Activated CD4-positive, alpha-beta T cell treated with anti-CD3 and anti-CD28 coated beads, Interleukin-2, amount 10 ng/mL, durations not matched to agents 24 days and 14 days (primary cell): ENCODE measurements around the gene RHOBTB3. TPM values are rescaled to one million over a fixed set of nuclear protein-coding genes. Genes with fewer than 3 reads are reported as not detected.

Source experiments
- DNase-seq: peaks from one replicate; pipeline ENCODE4 v3.0.0; 2022
- H3K27ac Mint-ChIP-seq: one replicate; pipeline ENCODE4 v1.8.0; 2022; ENCODE audit warnings: mild to moderate bottlenecking, mixed read lengths
- H3K27me3 Mint-ChIP-seq: one replicate; pipeline ENCODE4 v1.8.0; 2022; ENCODE audit warnings: mixed read lengths
- H3K36me3 Mint-ChIP-seq: one replicate; pipeline ENCODE4 v1.8.0; 2022; ENCODE audit warnings: low read depth, mild to moderate bottlenecking, mixed read lengths
- H3K4me1 Mint-ChIP-seq: one replicate; pipeline ENCODE4 v1.8.0; 2021; ENCODE audit warnings: mixed read lengths
- H3K4me3 Mint-ChIP-seq: one replicate; pipeline ENCODE4 v1.8.0; 2022; ENCODE audit warnings: mild to moderate bottlenecking, moderate library complexity, mixed read lengths
- H3K9me3 Mint-ChIP-seq: one replicate; pipeline ENCODE4 v1.8.0; 2021; ENCODE audit warnings: mixed read lengths
- intact Hi-C: fragments of 100-400 bp; cut with micrococcal nuclease; formaldehyde crosslinking; loops from one replicate; pipeline ENCODE4 v1.15.1; 2023
- total RNA-seq: library from RNA; stranded (reverse); gene quantifications from 2 replicates; pipeline ENCODE4 v1.2.3, GENCODE V29; 2022

Gene RHOBTB3
- total RNA-seq, 1 donor from 2014 or later: 0.37 TPM

GRCh38 chr5:95798048-95798447 lies 66.9 kb downstream of the RHOBTB3 start:
- Mint-ChIP-seq H3K27me3 (no peaks in the 10 kb centered on the region), H3K4me1 (peaks cover 5% of the 10 kb centered on the region), H3K4me3 (no peak overlapping the region)

DNA sequence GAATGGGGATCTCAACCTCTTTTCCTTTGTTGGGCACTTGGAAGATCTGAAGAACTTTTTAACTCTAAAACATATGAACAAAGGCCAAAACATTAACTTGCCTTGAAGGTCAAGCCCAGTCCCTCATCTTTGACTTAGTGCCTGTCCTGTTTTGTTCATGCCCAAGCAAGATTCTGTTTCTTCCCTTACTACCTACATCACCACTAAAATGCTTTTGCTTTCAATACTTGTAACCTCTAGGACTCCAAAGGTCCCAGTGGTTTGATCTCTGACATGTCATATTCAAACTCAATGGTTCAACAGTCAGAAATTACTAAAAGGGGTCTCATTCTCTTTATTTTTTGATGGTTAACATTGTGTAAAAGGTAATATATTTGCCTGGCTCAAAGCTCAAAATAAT lies 67.4 kb downstream of the RHOBTB3 start:
- Mint-ChIP-seq H3K36me3 (no peaks in the 10 kb centered on the region), H3K4me1 (peaks cover 5% of the 10 kb centered on the region), H3K27ac (no peak overlapping the region), H3K9me3 (no peaks in the 10 kb centered on the region), H3K27me3 (no peaks in the 10 kb centered on the region), H3K4me3 (no peak overlapping the region)
- intact Hi-C loops: no loop called here
- DNase-seq: no peak

More at GRCh38 chr5:95798048-95798447, 66.9 kb downstream of the RHOBTB3 start:
- H3K9me3 Mint-ChIP-seq: no peaks in the 10 kb centered on the region
- H3K36me3 Mint-ChIP-seq: no peaks in the 10 kb centered on the region
- intact Hi-C loops: no loop called here
- H3K27ac Mint-ChIP-seq: no peak overlapping the region
- no peak for DNase-seq

- intact Hi-C loops: no loop called here
- Mint-ChIP-seq H3K27me3 (no peaks in the 10 kb centered on the region), H3K9me3 (no peaks in the 10 kb centered on the region), H3K4me3 (no peak overlapping the region), H3K36me3 (no peaks in the 10 kb centered on the region), H3K27ac (no peak overlapping the region), H3K4me1 (peaks cover 5% of the 10 kb centered on the region)
- DNase-seq: no peak
These were observed 68.2 kb downstream of the RHOBTB3 start for GRCh38 chr5:95799191-95799835.

DNA sequence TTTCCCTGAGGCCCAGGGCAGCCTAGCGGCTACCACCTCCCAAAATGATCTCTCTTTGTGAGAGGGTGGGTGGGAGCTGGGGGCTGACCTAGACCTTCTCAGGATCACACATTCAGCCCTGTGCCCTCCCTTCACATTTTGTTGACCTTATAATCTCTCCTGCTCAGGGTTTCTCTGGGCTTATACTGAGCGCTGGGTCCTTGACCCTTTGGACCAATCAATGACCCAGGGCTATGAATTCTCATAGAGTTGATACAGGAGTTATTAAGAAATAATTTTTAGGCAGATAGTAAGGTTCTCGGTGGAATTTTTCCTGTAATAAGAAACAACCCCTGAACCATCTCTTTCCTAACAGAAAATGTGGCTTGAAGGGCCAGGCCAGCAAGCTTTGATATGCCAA lies 69.4 kb downstream of the RHOBTB3 start:
- no peak for DNase-seq
- Mint-ChIP-seq H3K27ac (no peak overlapping the region), H3K4me3 (no peak overlapping the region), H3K36me3 (no peaks in the 10 kb centered on the region), H3K9me3 (no peaks in the 10 kb centered on the region), H3K4me1 (peaks cover 5% of the 10 kb centered on the region), H3K27me3 (no peaks in the 10 kb centered on the region)
- intact Hi-C loops: no loop called here

GRCh38 chr5:95801532-95801931 lies 70.4 kb downstream of the RHOBTB3 start:
- Mint-ChIP-seq H3K36me3 (no peaks in the 10 kb centered on the region), H3K4me3 (no peak overlapping the region), H3K9me3 (no peaks in the 10 kb centered on the region), H3K27me3 (no peaks in the 10 kb centered on the region), H3K4me1 (peaks cover 5% of the 10 kb centered on the region), H3K27ac (no peak overlapping the region)
- intact Hi-C loops: no loop called here
- DNase-seq: no peak

- no peak overlapping the region for H3K27ac Mint-ChIP-seq
- H3K9me3 Mint-ChIP-seq: no peaks in the 10 kb centered on the region
- H3K4me3 Mint-ChIP-seq: no peak overlapping the region
- no peaks in the 10 kb centered on the region for H3K27me3 Mint-ChIP-seq
- intact Hi-C loops: no loop called here
- H3K4me1 Mint-ChIP-seq: peaks cover 5% of the 10 kb centered on the region
- no peaks in the 10 kb centered on the region for H3K36me3 Mint-ChIP-seq
- no peak for DNase-seq
These were observed 70.8 kb downstream of the RHOBTB3 start for GRCh38 chr5:95801961-95802360.

GRCh38 chr5:95803271-95804148 lies 72.4 kb downstream of the RHOBTB3 start:
- Mint-ChIP-seq H3K36me3 (no peaks in the 10 kb centered on the region), H3K4me3 (no peak overlapping the region)
- no peak for DNase-seq

GRCh38 chr5:95804736-95805539 lies 73.8 kb downstream of the RHOBTB3 start:
- no peak for DNase-seq
- intact Hi-C loops: loop anchor here (5.0 kb wide), 1 partner anchor 1693 kb away; a partner anchor contains a TSS
- no peak overlapping the region for H3K4me3 Mint-ChIP-seq
- H3K27me3 Mint-ChIP-seq: no peaks in the 10 kb centered on the region
- no peaks in the 10 kb centered on the region for H3K9me3 Mint-ChIP-seq
- H3K27ac Mint-ChIP-seq: no peak overlapping the region
- H3K36me3 Mint-ChIP-seq: no peaks in the 10 kb centered on the region
- peaks cover 21% of the 10 kb centered on the region for H3K4me1 Mint-ChIP-seq

More at GRCh38 chr5:95803271-95804148, 72.4 kb downstream of the RHOBTB3 start:
- Mint-ChIP-seq H3K27me3 (no peaks in the 10 kb centered on the region), H3K9me3 (no peaks in the 10 kb centered on the region), H3K4me1 (peaks cover 11% of the 10 kb centered on the region), H3K27ac (no peak overlapping the region)
- intact Hi-C loops: no loop called here

GRCh38 chr5:95806687-95807086 lies 75.6 kb downstream of the RHOBTB3 start:
- intact Hi-C loops: loop anchor here (5.0 kb wide), 1 partner anchor 1694 kb away; a partner anchor contains a TSS

DNA sequence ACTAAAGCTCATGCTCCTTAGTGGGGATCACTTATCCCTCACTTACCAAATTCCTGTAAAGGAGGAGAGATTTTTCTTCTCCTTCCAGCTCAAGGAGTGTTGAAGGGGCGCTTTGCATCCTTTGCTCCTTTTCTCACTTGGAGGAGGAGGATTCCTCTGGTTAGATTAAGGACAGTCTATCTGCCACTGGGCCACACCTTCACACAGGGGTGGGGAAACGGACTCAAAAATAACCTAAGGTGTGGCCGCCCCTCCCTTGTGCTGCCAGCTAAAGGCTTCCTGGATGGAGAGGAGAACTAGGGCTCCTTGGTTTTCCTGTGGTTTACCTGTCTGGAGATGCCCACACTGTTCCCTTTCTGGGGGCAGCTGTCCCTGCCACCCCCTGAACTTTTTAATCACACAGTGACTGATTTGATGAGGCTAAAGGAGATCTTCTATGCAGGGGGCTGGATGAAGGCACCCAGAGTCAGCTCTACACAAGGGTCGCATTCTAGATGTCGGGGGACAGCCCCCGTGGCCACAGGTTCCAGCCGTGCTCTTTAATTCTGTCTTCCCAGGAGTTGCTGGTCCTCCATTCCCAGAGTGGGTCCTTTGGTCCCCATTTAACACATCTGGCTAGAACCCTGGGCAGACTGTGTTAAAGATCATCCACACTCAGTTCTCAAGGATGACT lies 77.0 kb downstream of the RHOBTB3 start:
- peak; percentile 65 for DNase-seq
- peaks cover 50% of the 10 kb centered on the region for H3K4me1 Mint-ChIP-seq
- H3K36me3 Mint-ChIP-seq: peaks cover 10% of the 10 kb centered on the region
- no peaks in the 10 kb centered on the region for H3K9me3 Mint-ChIP-seq
- intact Hi-C loops: loop anchor here (1.0 to 5.0 kb wide), 5 partner anchors 14 to 1696 kb away; partner anchors contain the start of gene GLRX
- peak overlapping the region; percentile 72 for H3K4me3 Mint-ChIP-seq
- peak overlapping the region; percentile 78 for H3K27ac Mint-ChIP-seq
- no peaks in the 10 kb centered on the region for H3K27me3 Mint-ChIP-seq

More at GRCh38 chr5:95806687-95807086, 75.6 kb downstream of the RHOBTB3 start:
- Mint-ChIP-seq H3K9me3 (no peaks in the 10 kb centered on the region), H3K4me3 (no peak overlapping the region), H3K27ac (no peak overlapping the region), H3K4me1 (peaks cover 37% of the 10 kb centered on the region), H3K36me3 (peaks cover 1% of the 10 kb centered on the region), H3K27me3 (no peaks in the 10 kb centered on the region)
- DNase-seq: no peak

- no peaks in the 10 kb centered on the region for H3K27me3 Mint-ChIP-seq
- peaks cover 52% of the 10 kb centered on the region for H3K4me1 Mint-ChIP-seq
- H3K27ac Mint-ChIP-seq: peak overlapping the region; percentile 78
- no peaks in the 10 kb centered on the region for H3K9me3 Mint-ChIP-seq
- DNase-seq: peak; percentile 95
- intact Hi-C loops: loop anchor here (1.0 to 5.0 kb wide), 5 partner anchors 13 to 1697 kb away; partner anchors contain the start of gene GLRX
- H3K36me3 Mint-ChIP-seq: peaks cover 15% of the 10 kb centered on the region
- H3K4me3 Mint-ChIP-seq: peak overlapping the region; percentile 72
These were observed 77.7 kb downstream of the RHOBTB3 start for GRCh38 chr5:95808686-95809413.

GRCh38 chr5:95809414-95809960 lies 78.4 kb downstream of the RHOBTB3 start:
- no peaks in the 10 kb centered on the region for H3K27me3 Mint-ChIP-seq
- H3K4me3 Mint-ChIP-seq: peak overlapping the region; percentile 72
- no peaks in the 10 kb centered on the region for H3K9me3 Mint-ChIP-seq
- peak; percentile 60 for DNase-seq
- H3K4me1 Mint-ChIP-seq: peaks cover 54% of the 10 kb centered on the region
- H3K27ac Mint-ChIP-seq: peak overlapping the region; percentile 78
- intact Hi-C loops: loop anchor here (2.0 to 5.0 kb wide), 3 partner anchors 29 to 1697 kb away; a partner anchor contains a TSS
- H3K36me3 Mint-ChIP-seq: peaks cover 20% of the 10 kb centered on the region
